ENCODE data around the gene OR1E2. TPM values are rescaled to one million over a fixed set of nuclear protein-coding genes. Genes with fewer than 3 reads are reported as not detected.
"Not testable (repeated sequence)": the region's sequence is repeated elsewhere in the genome, so short reads cannot be mapped to it uniquely, and the experiment has no call there.

The OR1E2 gene
- total RNA-seq, 4 donors from 2014 or later: not detected

DNA sequence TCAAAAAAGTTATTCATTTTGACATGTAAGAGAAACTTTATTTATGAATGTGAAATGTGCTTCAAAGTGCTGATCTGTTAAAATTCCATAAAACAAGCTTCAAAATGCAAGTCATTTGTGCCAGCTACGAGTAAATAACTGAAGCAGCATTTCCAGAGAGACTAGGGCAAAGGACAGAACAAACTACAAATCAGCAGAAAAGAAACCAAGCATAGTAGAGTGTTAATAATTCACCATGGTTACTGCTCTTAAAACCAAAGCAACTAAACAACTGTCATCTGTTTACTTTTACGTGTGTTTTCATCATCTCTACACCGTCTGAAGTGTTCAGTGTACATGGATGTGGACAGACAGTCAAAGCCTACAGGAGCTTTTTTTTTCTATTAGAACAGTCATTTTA, 40.6 kb upstream of the OR1E2 start:
- no peaks in the 10 kb centered on the region for H3K4me1 ChIP-seq
- TF ChIP-seq, protein P1, sequence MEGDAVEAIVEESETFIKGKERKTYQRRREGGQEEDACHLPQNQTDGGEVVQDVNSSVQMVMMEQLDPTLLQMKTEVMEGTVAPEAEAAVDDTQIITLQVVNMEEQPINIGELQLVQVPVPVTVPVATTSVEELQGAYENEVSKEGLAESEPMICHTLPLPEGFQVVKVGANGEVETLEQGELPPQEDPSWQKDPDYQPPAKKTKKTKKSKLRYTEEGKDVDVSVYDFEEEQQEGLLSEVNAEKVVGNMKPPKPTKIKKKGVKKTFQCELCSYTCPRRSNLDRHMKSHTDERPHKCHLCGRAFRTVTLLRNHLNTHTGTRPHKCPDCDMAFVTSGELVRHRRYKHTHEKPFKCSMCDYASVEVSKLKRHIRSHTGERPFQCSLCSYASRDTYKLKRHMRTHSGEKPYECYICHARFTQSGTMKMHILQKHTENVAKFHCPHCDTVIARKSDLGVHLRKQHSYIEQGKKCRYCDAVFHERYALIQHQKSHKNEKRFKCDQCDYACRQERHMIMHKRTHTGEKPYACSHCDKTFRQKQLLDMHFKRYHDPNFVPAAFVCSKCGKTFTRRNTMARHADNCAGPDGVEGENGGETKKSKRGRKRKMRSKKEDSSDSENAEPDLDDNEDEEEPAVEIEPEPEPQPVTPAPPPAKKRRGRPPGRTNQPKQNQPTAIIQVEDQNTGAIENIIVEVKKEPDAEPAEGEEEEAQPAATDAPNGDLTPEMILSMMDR (IDR thresholded peaks at IDR 0.05): no peak
- no peak for TF ChIP-seq EP300 (IDR thresholded peaks at IDR 0.05)
- TF ChIP-seq POLR2AphosphoS5 (IDR thresholded peaks at IDR 0.05): no peak
- no peak for TF ChIP-seq POLR2A (IDR thresholded peaks at IDR 0.05; ENCODE audit: low read depth)
- no peaks in the 10 kb centered on the region for H3K9me3 ChIP-seq
- H3K4me3 ChIP-seq: no peak overlapping the region
- 33% methylated on average over 3 of the region's 3 CpGs for WGBS
- no peaks in the 10 kb centered on the region for H3K27me3 ChIP-seq
- H3K36me3 ChIP-seq: no peaks in the 10 kb centered on the region
- no peak for DNase-seq (ENCODE audit: extremely low spot score)
- H3K27ac ChIP-seq (replicated peaks in 1 of 4): peak overlapping the region in 1 of 4 donors; percentile 3
- intact Hi-C loops (cut with DNase I): no loop called here

DNA sequence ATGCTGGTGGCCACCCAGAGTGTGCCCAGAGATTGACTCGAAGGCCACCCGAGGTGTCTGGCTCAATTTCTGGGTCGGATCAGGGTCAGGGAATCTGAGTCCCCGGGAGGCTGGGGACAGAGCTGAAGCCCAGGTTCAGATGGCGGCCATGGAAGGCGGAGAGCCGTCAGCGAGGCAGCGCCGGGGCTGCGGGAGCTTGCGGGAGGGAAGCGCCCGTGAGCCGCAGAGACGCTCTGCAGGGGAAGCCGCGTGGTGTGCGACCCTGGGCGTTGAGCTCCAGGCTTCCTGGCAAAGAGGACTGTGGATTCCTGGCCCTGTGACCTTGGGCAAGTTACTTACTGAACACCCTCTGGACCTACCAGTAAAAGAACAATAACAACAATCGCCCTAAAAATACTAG, 38.5 kb upstream of the OR1E2 start:
- no peaks in the 10 kb centered on the region for H3K27me3 ChIP-seq
- H3K4me3 ChIP-seq: no peak overlapping the region
- H3K4me1 ChIP-seq: no peaks in the 10 kb centered on the region
- intact Hi-C loops (cut with DNase I): no loop called here
- TF ChIP-seq, protein P1 (IDR thresholded peaks at IDR 0.05): no peak
- TF ChIP-seq EP300 (IDR thresholded peaks at IDR 0.05): no peak
- no peak for TF ChIP-seq POLR2A (IDR thresholded peaks at IDR 0.05; ENCODE audit: low read depth)
- no peak for TF ChIP-seq POLR2AphosphoS5 (IDR thresholded peaks at IDR 0.05)
- H3K27ac ChIP-seq (replicated peaks in 1 of 4): no peak overlapping the region
- DNase-seq (ENCODE audit: extremely low spot score): no peak
- no peaks in the 10 kb centered on the region for H3K9me3 ChIP-seq
- 91% methylated on average over 19 of the region's 21 CpGs for WGBS
- no peaks in the 10 kb centered on the region for H3K36me3 ChIP-seq

DNA sequence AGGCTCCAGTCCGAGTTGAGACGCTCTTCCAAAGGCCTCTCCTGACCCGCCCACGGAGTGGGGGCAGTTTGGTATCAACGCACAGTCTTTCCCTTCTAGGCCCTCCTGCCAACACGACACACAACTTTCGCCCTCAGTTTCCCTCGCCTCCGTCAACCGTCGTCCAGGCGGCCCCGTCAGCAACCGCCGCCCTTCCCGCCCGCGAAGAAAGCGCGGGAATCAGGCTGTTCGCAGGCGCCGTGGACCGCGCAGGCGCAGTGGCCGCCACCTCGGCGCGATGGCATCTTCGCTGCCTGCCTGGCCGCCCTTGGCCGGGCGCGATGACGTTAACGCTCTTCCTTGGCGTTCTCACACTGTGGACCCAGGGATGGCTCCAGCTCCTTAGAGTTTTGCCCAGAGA, 38.0 kb upstream of the OR1E2 start, which contains the start of gene SPATA22:
SPATA22 (minus strand) TSS at position 221 of the 400 bp plus-strand sequence. CDS start 2,494 bp downstream, outside the sequence.
- H3K4me1 ChIP-seq: no peaks in the 10 kb centered on the region
- H3K36me3 ChIP-seq: no peaks in the 10 kb centered on the region
- WGBS: 97% methylated on average over 38 of the region's 38 CpGs
- no peaks in the 10 kb centered on the region for H3K9me3 ChIP-seq
- no peak for DNase-seq (ENCODE audit: extremely low spot score)
- TF ChIP-seq, protein P1 (IDR thresholded peaks at IDR 0.05): no peak
- TF ChIP-seq POLR2AphosphoS5 (IDR thresholded peaks at IDR 0.05) (no peak), POLR2A (IDR thresholded peaks at IDR 0.05; ENCODE audit: low read depth) (no peak), EP300 (IDR thresholded peaks at IDR 0.05) (no peak)
- intact Hi-C loops (cut with DNase I): no loop called here
- H3K27ac ChIP-seq (replicated peaks in 1 of 4): no peak within 1 kb of the TSS
- H3K27me3 ChIP-seq: peaks cover 0 to 3% (median 0%) of the 10 kb centered on the region in 4 donors
- H3K4me3 ChIP-seq: no peak within 1 kb of the TSS

DNA sequence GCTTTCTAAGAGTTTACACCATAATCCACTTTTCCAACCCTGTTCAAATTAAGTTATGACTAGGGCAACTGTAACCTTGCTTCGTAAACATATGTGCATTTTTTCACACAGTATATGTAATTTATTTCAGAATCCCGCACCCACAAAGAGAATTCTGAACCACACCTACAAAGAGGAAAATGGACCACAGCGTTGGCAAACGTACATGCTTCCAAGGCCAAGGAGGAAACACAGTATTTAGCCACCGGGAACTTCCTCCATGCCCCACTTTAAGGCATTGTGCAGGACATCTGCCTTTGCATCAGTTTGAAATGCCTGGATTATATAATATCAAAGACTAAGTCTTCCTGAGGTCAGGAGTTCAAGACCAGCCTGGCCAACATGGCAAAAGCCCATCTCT, 35.9 kb upstream of the OR1E2 start:
- H3K4me3 ChIP-seq: no peak overlapping the region
- H3K4me1 ChIP-seq: no peaks in the 10 kb centered on the region
- peaks cover 0 to 4% (median 0%) of the 10 kb centered on the region in 4 donors for H3K27me3 ChIP-seq
- no peak for DNase-seq (ENCODE audit: extremely low spot score)
- TF ChIP-seq, protein P1 (IDR thresholded peaks at IDR 0.05): no peak
- TF ChIP-seq EP300 (IDR thresholded peaks at IDR 0.05) (no peak), POLR2AphosphoS5 (IDR thresholded peaks at IDR 0.05) (no peak), POLR2A (IDR thresholded peaks at IDR 0.05; ENCODE audit: low read depth) (no peak)
- H3K27ac ChIP-seq (replicated peaks in 1 of 4): no peak overlapping the region
- intact Hi-C loops (cut with DNase I): no loop called here
- no peaks in the 10 kb centered on the region for H3K36me3 ChIP-seq
- H3K9me3 ChIP-seq: no peaks in the 10 kb centered on the region
- 64% methylated on average over 5 of the region's 5 CpGs for WGBS

DNA sequence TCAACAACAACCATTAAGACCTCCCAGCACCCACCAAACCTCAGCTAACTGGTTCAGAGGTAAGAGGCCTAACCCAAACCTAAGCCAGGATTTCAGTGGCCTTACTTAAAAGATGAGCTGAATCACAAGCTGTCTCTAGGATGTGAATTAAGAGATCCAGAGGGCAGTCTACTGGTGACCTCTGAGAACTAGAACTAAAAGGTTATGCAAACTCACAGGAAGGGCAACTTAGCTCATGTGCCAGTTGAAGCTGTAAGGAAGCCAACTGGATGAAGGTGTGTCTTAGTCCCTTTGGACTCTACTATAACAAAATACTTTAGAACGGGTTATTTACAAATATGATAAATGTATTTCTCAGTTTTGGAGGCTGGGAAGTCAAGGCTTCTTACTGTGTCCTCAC, 32.7 kb upstream of the OR1E2 start:
- H3K4me1 ChIP-seq; H3K36me3 ChIP-seq; H3K9me3 ChIP-seq; H3K27me3 ChIP-seq; H3K27ac ChIP-seq (replicated peaks in 1 of 4); intact Hi-C loops (cut with DNase I); DNase-seq (ENCODE audit: extremely low spot score); H3K4me3 ChIP-seq: not testable (repeated sequence)
- 71% methylated on average over 1 of the region's 1 CpG for WGBS
